Activated T-cell treated with anti-CD3 and anti-CD28 coated beads for 1 hour (primary cell): ENCODE data around the gene INO80E.
"Not testable (repeated sequence)": the region's sequence is repeated elsewhere in the genome, so short reads cannot be mapped to it uniquely, and the experiment has no call there.

Source experiments
- DNase-seq: peaks from one replicate; pipeline ENCODE4 v3.0.0-alpha.2; 2020; ENCODE audit warnings: low read depth

INO80E gene, protein sequence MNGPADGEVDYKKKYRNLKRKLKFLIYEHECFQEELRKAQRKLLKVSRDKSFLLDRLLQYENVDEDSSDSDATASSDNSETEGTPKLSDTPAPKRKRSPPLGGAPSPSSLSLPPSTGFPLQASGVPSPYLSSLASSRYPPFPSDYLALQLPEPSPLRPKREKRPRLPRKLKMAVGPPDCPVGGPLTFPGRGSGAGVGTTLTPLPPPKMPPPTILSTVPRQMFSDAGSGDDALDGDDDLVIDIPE

GRCh38 chr16:29995911-29996765 lies at the start of gene INO80E:
Gene INO80E (plus strand): TSS chr16:29996241. CDS start chr16:29996311, 70 bp downstream.
- DNase-seq = peak; percentile 99

DNA sequence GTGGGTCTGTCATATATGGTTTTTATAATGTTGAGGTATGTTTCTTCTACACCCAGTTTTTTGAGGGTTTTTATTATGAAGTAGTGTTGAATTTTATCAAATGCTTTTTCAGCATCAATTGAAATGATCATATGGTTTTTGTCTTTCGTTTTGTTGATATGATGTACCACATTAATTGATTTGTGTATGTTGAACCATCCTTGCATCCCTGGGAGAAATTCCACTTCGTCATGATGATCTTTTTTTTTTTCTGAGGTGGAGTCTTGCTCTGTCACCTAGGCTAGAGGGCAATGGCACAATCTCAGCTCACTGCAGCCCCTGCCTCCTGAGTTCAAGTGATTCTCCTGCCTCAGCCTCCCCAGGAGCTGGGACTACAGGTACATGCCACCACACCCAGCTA lies 48.1 kb upstream of the INO80E start:
- no peak for DNase-seq

- no peak for DNase-seq
These were observed 45.1 kb upstream of the INO80E start for GRCh38 chr16:29950806-29951461.

DNA sequence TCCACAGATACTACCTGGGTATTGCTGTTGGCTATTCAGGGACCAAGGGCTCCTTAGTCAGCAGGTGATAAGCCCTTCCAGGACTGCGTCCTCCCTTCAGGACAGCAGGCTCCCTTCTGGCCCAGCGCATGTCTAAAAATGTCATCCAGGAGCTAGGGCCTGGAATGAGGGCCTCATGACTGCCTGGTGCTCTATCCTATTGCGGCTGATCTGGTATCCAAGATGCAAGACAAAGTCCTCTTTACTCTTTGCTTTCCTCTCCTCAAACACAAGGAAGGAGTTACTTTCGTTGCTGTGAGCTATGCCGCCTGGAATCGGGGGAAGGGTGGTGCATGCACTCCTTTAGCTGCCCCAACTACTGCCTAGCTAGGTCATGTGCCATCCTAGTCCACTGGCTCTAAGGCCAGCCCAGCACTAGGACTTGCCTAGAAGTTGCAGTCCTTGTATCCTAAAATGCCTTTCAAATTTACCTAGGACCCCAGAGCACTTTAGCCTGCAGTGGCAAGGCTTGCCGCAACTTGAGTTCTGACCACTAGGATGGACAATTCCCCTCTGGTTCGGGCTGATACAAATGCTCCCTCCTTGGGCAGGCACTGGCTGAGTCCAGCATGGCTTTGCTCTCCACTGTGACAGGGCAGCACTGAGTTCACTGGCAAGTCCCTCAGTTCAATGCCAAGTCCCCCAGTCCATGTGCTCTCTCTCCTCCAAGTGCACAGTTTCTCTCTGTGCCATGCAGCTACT lies 44.2 kb upstream of the INO80E start:
- no peak for DNase-seq

- DNase-seq = no peak
These were observed 37.3 kb upstream of the INO80E start for GRCh38 chr16:29958756-29959155.

GRCh38 chr16:29959293-29959692 lies 36.7 kb upstream of the INO80E start:
- DNase-seq = no peak

GRCh38 chr16:29959821-29960220 lies 36.2 kb upstream of the INO80E start:
- not testable (repeated sequence) for DNase-seq

GRCh38 chr16:29961127-29961478 lies 34.9 kb upstream of the INO80E start:
- DNase-seq = no peak

DNA sequence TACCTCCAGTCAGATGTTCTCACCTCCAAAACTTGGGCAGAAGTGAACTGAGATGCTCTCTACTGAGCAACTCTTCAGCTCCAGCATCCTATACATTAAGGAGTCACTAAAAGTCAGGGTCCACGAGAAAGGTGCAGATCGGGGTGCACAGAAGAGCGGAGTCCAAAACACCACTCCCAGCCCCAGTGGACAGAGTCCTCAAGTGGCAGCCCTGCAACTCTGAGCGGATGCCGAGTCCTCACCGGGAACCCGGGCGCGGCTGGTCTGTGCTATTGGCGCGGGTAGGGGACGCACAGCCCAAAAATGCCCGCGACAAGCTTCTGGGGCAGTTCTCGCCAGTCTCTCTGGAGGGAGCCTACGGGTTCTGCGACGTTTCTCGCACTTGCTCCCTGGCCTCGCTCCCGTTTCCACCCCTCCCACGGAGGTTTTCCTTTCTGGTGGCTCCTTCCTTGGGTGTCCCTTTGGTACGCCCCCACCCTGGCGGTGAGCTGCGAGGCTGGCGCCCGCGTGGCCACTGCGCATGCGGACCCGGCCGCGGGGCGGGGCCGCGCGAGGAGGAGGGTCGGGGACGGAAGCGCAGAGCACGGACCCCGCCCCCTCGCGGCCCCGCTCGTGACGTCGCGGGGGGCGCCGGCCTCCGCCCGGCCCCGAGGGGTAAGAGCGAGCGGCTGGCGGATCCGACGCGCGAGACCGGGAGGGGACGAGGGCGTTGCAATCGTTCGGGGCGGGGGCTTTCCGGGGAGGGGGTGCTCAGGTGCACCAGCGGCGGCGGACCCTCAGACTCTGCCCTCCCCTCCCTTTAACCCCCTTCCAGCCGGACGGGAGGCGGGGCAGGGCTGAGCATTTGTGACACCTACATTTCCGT lies 34.3 kb upstream of the INO80E start, which contains the start of gene TMEM219:
TSS of gene TMEM219 (plus strand) at position 601 of the 865 bp plus-strand sequence. CDS start 1,065 bp downstream, outside the sequence.
- peak; percentile 91 for DNase-seq

GRCh38 chr16:29962344-29962994 lies 33.6 kb upstream of the INO80E start:
- DNase-seq = no peak

GRCh38 chr16:29963021-29963743 lies 32.9 kb upstream of the INO80E start:
- no peak for DNase-seq

- no peak for DNase-seq
These were observed 27.8 kb upstream of the INO80E start for GRCh38 chr16:29968205-29968604.

- DNase-seq = no peak
These were observed 24.7 kb upstream of the INO80E start for GRCh38 chr16:29971304-29971703.

DNA sequence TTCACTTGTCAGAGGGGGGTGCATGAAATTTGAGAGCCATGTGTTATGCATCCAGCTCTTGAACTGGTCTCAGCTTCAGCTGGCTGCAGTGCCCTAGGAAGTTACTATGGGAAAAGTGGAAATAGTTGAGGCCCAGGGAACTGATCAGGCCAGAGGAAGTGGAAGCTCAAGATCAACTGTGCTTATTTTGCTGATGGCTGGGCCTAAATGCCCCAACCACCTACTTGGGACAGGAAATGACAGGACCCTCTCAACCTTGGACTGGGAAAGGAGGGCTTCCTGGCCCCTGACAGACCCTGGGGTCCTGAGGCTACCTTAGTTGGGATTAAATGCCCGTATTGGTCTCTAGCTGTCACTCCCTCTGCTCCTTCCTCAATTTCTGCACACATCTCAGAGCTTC lies 23.5 kb upstream of the INO80E start:
- no peak for DNase-seq

- no peak for DNase-seq
These were observed 23.1 kb upstream of the INO80E start for GRCh38 chr16:29972992-29973383.

- DNase-seq = peak; percentile 86
These were observed 22.4 kb upstream of the INO80E start, which contains the start of gene TAOK2 for GRCh38 chr16:29973384-29974246. Gene TAOK2 (plus strand): TSS chr16:29973868. CDS start chr16:29977773, 3,905 bp downstream.

DNA sequence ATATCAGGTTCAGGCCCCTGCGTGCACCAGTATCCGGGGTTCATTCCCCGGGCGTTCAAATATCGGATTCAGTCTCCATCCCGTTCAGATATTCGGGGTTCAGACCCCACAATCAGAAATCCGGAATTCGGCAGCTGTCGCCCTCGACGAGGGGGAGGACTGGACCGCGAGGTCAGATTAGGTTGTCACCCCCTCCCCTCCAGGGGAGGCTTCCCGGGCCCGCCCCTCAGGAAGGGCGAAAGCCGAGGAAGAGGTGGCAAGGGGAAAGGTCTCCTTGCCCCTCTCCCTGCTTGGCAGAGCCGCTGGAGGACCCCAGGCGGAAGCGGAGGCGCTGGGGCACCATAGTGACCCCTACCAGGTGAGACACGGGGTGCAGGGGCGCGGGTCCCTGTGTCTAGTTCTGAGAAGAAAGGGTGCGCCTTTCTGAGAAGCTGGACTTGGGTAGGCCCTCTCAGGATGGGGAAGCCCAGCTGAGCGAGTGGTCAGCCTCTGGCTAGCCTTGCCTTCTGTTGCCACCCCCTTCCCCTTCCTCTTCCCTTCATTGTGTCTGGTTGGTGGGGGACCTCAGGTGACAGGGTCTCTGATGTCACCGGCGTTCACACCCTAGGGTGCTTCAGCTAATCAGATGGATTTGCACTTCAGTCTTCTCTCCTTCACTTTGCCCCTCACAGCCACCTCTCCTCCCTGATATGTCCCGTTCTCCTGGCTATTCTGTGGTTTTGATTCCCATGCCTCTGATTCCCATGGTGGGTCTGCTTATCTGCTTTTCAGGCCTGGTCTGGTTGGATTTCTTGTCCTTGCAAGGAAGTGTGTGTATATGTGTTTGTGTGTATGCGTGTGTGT lies 21.5 kb upstream of the INO80E start:
- DNase-seq = no peak

- no peak for DNase-seq
These were observed 20.9 kb upstream of the INO80E start for GRCh38 chr16:29975134-29975538.
